Stimulated activated CD8-positive, alpha-beta memory T cell treated with anti-CD3 and anti-CD28 coated beads, Interleukin-12 subunit alpha, Interleukin-12 subunit beta, amount 100 ng/mL, for 24 hours (primary cell): ENCODE measurements around the gene UBE2F.

ENCODE experiments used
- DNase-seq: peaks from one replicate; pipeline ENCODE4 v3.0.0-alpha.2; 2020; ENCODE audit errors: extremely low read depth

Gene UBE2F, protein sequence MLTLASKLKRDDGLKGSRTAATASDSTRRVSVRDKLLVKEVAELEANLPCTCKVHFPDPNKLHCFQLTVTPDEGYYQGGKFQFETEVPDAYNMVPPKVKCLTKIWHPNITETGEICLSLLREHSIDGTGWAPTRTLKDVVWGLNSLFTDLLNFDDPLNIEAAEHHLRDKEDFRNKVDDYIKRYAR

DNA sequence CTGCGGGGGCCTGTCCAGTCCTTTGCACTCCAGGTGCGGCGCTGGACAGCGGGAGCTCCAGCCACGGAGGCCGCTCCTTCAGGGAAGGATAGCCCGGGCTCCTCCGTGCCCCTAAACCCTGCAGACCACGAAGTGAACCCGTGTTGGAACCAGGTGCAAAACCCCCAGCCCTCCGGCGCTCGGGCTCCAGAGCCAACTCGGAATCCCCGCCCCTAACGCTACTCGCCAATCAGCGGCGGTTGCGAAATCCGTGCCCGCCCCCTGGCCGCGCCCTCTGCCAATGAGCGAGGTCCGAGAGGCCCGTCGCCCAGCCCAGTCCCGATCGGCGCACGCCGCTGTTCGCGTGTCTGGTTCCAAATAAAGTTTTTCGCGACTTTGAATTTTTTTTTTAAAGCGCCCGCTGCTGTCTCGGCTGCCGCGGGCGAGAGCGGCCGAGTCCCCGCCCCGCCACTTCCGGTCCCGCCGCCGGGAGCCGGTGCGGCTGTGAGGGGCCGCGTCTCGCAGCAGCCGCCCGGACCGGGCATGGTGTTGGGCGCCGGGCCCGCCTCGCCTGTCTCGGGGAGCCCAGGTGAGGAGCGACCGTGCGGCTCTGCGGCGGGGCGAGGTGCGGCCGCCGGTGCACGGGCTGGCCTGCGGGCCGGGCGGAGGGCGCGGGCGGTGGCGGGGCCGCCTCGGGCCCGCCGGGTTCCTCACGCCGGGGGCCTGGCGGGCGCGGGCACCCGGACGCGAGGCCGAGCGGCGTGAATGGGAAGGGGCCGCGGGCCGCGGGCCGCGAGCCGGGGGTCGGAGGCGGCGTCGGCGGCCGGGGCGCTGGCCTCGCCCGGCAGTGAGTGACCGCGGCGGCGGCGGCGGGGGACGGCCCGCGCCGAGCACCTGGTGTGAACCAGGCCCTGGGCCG, at the start of gene UBE2F:
TSS of gene UBE2F (plus strand) at position 450 of the 898 bp plus-strand sequence. CDS start 6,094 bp downstream, outside the sequence.
- DNase-seq: peak; percentile 94

DNA sequence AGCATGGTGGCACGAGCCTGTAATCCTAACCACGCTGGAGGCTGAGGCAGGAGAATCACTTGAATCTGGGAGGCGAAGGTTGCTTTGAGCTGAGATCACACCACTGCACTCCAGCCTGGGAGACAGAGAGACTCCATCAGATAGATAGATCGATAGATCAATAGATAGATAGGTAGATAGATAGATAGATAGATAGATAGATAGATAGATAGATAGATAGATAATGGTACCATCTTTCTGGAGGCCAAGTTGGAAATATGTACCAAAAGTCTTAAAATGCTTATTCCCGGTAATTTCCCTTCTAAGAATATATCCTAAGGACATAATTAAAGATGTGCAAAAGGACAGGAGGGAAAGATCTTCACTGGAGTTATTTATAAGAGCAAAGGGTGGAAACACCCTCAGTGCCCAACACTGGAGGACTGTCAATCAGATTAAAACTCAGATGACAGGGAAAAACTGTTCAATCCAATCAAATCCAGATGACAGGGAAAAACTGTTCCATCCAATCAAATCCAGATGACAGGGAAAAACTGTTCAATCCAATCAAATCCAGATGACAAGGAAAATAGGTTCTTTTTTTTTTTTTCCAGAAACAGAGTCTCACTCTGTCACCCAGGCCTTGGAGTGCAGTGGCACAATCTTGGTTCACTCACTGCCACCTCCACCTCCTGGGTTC, 49.0 kb upstream of the UBE2F start:
- no peak for DNase-seq

DNA sequence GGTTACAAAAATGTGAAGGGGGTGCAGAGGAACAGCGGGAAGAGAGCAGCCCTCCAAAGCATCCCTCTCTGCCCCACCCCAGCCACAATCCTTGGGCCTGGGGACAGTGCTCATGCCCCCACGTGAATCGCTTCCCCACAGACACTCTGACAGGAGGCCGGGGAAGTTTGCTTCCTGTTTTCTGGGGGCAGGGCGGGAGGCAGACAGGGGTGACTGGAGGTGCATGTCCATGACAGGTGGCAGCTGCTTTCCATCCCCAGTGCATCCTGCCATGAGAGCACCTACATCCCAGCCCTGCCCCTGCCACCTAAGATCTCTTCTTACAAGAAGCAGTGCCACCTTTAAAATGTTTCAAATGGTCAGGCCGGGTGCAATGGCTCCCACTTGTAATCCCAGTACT, 47.2 kb upstream of the UBE2F start:
- no peak for DNase-seq

DNA sequence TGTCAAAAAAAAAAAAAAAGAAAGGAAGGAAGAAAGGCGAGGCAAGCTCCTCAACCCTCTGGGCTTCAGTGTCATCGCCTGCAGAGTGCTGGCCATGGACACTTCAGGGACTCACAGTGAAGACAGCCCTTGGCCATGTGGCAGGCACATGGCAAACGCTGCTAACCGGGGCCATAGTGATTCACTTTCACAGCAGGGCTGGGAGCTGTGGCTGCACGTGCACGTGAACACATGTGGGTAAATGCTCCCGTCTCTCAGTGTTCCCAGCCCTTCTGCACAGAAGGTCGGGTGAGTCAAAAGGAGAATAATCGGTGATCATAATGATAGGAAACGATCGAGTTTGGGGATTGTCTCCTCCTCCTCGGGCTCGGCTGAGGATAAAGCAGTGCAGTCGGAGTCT, 46.1 kb upstream of the UBE2F start:
- DNase-seq: no peak

DNA sequence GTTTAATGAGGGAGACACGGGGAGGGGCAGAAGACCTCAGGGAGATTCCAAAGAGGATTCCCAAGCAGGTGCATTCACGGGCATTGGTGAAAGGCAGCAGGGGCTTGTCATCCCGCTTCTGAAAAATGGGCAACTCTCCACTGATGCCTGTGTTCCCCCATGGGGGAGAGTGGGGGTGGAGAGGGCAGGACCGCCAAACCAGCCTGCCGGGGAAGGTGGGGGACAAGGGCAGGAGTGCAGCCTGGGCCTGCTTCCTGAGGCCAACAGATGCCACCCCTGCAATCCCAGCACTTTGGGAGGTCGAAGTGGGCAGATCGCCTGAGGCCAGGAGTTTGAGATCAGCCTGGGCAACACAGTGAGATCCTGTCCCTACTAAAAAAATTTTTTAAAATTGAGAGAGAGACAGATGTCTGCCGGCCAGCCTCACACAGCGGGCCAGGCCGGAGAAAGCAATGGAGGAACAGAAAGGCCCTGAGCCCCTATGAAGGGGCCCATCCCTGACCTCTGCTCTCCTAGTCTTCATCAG, 44.8 kb upstream of the UBE2F start:
- no peak for DNase-seq

DNA sequence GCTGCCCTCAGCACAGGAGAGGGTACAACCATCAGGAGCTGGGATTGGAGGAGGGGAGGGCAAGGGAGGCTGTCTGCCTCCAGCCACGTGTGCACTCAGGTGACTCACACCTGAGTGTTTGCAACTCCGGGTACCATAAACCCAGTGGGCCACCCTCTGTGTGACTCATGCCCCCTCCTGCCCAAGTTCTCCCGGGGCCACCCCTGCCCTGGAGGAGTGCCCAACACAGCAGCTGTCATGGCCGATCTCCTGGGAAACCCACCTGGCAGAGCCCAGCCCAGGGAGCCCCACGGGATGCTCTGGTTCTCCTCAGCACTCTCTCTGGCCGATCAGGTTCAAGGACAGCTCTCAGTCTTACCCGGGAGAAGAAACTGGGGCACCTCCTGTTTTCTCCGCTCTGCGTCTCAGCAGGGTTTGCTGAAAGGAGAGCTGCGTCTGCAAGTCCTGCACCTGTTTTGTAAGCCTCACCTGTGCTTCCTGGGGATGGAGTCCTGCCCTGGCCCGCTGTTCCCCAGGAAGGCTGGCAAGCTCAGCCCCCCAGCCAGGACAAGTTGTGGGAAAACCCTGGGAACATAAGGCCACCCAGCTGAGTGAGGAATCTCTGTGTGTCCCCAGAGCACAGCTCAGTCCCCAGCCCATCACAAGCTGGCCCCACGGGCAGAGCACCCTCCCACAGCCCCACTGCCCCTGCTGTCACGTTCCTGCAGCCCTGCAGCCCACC, 44.0 kb upstream of the UBE2F start:
- no peak for DNase-seq

DNA sequence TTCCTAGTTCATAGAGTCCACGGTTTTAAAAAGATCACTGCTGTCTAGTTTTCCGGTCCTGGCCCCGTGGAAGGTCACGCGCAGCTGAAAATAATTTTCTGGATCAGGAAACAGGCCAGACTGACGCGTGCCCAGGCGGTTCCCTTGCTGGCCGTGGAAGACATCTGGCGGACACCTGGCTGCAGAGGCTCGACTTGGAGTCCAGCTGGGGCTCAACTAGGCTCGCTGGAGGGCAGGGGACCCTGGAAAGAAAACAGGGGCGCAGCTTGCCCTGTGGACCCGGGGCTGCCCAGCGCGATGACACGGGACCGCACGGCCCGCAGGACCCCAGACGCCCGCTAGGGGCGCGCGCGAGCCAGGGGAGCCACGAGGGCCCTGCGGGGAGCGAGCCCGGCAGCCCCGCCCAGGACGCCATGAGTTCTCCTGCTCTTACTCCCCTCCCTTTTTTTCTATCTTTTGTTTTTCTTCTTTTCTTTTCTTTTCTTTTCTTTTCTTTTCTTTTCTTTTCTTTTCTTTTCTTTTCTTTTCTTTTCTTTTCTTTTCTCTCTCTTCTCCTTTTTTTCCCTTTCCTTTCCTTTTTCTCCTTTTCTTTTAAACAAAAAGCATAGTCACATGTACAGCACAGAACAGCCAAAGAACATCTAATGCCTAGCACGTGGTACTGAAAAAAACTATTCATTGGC, 43.2 kb upstream of the UBE2F start:
- DNase-seq: peak; percentile 52

DNA sequence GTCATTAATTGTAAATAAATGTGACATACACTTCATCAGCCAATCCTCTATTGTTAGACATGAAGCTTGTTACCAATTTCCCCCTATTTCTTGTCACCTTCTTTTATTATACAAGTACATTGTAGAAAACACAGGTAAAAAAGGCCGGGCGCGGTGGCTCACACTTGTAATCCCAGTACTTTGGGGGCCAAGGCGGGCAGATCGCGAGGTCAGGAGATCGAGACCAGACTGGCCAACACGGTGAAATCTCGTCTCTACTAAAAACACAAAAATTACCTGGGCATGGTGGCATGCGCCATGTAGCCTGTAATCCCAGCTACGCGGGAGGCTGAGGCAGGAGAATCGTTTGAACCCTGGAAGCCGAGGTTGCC, 42.7 kb upstream of the UBE2F start:
- no peak for DNase-seq

DNA sequence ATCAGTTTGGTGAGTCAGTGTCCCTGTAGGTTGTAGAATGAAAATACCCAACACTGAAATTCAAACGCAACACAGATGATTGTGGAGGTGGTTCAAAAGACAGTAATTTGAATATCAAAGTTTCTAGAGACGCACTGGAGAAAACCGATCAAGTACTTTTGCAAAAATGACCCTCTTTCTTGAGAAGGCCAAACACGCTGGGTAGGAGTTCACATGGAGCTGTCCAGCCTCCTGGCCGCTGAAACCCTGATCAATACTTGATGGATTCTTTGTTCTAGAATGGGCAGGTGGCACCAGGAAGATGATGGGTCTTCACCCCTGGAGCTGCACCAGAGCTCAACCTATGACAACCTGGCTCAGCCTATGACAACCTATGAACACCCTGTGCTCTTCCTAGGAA, 39.7 kb upstream of the UBE2F start:
- no peak for DNase-seq

DNA sequence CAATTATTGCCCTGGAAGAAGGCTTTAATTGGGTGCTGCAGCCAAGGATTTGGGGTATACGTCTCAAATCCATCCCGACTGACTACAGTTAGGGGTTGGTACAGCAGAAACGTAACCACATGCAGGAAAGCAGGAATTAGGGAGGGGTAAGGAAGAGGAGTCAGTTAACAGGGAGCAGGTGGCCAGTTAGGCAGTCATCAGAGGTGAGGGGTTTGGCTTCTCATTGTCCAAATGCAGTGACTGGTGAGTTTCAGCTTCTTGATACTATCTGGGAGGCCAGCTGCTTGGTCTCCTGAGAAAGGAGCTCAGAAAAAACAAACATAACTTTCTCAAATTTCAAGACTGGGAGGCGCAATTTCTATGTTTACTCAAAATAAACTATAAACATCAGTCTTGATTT, 38.8 kb upstream of the UBE2F start:
- DNase-seq: no peak

DNA sequence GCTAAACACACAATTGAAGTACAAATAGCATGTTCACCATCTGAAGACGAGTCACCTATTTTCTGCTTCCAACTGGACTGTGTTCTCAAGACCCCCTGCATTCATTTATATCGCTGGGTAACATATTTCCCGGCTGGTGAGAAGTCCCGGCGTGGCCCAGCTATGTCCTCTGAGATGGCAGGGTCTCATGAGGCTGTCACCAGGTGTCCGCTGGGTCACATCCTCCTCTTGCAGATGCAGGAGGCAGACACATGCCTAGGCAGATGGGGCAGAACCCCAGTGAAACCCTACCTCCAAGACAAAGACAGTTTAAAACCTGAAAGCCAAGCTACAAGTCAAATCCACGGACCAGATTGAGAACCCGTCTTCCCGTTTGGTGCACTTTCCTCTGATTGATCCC, 36.8 kb upstream of the UBE2F start:
- no peak for DNase-seq

DNA sequence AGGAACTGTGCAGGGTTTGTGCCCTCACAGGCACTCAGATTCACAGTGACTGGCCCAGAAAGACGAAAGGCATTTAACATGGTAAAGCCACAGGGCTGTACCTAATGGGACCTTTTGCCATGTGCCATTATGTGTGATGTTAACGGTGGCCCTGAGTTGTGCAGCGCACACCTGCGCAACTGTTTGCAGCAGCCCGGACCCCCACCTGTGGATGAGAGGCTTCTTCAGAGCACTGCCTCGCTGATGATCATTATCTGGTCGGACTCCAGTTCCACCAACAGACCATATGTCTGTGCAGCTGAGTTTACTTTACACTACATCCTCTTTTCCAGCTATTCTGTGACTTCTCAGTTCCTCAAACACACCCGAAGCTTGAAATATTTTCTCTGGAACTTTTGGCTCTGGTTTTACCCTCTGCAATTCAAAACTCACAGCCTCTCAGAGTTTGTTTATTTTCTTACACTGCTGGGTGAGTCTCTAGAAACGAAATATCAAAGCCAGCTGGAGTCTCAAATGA, 35.6 kb upstream of the UBE2F start:
- no peak for DNase-seq

DNA sequence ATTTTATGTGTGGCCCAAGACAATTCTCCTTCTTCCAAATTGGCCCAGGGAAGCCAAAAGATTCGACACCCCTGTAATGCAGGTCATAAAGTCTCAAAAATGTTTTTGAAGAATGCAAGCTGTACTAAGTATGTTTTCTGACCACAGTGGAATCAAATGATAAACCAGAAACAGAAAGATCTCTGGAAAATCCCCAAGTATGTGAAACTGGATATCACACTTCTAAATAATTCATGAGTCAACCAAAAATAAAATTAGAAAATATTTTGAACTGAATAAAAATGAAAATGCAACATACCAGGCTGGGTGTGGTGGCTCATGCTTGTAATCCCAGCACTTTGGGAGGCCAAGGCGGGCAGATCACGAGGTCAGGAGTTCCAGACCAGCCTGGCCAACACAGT, 34.1 kb upstream of the UBE2F start:
- no peak for DNase-seq

DNA sequence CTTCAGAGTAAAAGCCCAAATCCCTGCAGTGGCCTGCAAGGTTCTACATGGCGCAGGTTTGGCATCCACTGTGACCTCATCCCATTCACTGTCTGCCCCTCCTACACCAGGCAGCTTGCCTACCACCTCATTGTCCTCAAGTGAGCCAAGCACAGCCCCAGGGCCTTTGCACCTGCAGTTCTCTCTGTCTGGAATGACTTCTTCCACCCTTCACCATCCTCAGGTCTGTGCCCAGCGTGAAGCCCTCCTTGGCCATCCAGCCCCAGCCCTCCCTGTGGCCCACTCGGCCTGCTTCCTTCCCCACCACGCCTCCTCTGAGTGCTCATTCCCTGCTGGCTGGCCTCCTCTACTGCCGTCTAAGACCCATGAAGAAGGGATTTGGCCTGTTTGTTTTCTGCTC, 32.6 kb upstream of the UBE2F start:
- no peak for DNase-seq

DNA sequence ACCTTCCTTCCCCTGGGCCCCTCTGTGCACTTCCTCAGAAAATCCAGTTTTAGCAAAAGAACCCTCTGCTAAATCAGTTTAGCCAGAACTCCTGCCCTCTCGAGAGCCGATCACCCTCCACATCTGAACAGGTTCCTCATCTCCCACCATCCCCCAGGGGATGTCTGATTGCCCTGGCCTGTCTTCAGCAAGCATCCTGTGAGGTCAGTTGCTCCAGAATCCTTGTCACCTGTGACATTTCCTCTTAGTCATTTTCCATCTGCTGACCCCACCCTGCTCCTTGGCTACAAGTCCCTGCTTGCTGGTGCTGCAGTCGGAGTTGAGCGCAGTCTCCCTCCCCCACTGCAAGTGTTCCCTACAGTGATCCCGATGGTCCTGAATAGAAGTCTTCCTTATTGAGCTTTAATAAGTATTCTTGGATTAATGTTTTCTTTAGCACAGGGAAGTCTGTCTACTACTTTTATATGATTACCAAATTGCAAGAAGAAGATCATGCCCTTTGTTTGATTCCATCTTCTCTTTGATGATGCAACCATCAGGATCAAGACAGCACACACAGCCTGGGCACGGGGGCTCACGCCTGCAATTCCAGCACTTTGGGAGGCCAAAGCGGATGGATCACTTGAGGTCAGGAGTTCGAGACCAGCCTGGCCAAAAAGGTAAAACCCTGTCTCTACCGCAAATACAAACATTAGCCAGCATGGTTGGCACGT, 30.9 kb upstream of the UBE2F start:
- no peak for DNase-seq

DNA sequence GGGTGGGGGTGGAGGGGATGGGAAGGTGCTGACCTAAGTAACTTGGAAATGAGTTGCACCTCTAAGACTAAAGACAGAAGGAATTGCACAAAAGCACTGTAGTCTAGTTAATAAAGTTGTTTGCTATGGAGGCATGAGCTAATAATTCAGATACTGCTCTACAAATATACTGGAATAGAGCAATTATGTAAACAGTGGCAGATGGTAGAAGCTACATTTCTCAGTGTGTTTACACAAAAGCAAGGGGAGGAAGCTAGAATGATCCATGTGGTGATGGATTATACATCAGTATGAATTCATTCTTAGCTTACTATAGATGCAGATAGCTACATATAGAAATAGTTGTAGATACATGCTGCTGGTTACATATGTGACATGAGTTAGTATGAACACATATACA, 27.6 kb upstream of the UBE2F start:
- no peak for DNase-seq

DNA sequence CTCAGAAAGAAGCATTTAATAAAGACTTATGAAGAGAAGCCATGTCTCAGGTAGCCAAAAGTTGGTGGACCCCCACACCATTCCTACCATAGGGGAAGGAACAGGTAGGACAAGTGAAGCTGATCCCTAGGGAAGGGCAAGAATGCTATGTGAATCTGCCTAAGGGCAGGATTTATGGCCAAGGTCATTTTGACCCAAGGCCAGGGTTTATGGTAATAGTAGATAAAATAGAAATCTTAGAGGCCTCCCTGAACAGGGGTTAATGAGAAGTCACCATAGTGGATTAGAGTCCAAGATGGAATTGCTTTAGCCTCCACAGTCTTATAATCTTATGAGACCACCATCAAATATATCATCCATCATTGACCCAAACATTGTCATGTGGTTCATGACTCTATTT, 26.0 kb upstream of the UBE2F start:
- no peak for DNase-seq

DNA sequence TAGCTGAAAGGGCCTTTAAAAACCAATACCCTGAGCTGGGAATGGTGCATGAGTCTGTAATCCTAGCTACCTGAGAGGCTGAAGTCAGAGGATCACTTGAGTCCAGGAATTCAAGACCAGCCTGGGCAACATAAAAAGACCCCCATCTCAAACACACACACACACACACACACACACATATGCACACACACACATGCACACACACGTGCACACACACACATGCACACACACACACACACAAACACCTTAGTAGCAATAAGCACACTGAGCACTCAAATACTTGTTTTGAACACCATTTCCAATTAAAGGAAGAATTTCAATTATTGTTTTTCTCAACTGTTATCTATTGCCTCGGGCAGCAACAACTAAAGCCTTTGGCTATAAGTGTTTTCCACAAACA, 25.6 kb upstream of the UBE2F start:
- no peak for DNase-seq

DNA sequence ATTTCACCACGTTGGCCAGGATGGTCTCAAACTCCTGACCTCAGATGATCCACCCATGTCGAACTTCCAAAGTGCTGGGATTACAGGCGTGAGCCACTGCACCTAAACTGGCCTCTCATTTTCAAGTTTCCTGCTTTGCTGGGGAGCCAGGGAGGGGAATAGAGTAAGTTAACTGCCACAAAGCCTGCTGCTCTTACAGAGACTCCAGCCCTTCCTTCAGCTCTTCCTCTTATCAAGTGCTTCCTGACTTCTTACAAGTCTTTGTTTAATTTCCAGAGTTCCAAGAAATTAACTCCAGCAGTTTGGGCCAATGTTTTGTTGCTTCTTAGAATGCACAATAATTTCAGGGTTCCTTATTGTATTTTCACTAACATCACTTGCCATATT, 24.3 kb upstream of the UBE2F start:
- no peak for DNase-seq

DNA sequence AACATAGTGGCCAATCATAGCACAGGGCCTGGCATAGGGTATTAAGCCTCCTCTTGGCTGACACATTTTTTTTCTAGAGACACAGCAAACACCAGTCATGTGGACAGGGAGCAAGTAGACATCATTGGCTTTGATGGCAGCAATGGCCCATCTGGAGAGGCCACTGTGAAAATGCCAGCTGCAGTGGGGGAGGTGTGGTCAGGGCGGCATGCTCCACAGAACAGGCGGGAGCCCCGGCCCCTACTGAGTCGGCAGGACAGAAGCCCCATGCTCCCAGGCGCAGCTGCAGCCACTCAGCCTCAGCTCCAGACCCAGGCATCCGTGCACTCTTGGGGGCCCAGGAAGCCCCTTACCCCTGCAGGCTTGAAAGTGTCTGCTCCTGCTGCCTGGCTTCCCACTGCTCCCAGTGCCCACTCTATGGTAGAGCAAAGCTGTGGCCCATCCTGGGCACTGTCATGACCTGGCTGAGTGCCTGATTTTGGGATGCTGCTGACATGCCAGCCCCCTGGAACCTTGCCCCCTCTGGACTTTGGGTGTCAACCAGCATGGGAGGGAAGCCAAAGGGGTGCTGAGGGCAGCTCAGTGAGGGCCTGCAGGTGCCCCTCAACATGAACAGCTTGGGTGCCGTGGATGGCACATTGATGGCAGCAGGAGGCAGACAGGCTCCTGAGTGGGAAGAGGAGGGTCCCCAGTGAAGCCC, 23.3 kb upstream of the UBE2F start:
- DNase-seq: no peak
